Ecto neural progenitor cell (in vitro differentiated cells): ENCODE results near the gene RASSF1.

ENCODE experiments used
- DNase-seq: peaks from one replicate; pipeline ENCODE4 v3.0.0-alpha.2; 2018; ENCODE audit warnings: low spot score

RASSF1 gene

DNA sequence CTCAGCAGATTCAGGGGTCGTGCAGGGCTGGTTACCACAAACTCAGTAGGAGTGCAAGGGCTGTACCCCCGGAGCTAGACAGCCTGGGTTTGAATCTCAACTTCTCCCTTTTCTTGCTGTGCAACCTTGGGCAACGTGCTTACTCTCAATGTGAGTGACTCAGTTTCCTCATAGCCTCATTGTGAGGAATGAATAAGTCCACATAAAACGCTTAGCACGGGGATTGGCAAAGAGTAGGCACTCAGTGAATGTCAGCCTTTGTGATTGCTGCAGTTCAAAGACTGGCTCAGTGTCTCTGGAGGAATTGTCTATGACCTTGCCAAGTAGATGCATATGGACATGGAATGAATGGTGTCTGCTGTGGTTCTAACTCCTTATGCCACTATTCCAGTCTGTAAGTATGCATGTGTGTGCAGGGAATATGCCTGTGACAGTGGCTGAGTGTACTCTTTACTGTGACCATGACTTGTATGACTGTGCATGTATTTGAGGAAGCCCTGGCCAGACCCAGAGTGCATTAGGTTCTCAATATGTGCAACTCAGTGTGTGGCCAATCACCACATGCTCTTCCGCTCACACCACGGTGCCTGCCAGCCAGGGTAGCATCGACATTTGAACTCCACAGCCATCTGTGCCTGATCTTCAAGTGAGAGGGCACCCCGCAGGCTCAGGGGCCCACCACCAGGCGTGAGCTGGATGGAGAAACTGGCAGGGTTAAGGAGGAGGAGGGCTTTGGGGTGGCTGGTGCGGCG lies 40.5 kb downstream of the RASSF1 start:
- DNase-seq, result no peak

DNA sequence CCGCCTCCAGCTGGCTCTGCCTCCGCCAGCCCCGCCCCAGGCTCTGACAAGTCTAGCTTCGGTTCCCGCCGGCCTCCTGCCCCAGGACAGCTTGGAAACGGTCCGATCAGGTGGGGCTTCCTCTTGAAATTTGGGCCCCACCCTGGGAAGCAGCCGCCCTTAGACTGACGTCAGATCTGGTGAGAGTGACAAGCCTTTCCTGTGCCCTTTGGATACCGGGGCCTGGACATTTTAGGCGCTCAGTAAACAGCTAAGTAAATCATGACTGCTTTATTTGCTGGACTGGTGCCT lies 41.1 kb downstream of the RASSF1 start:
- DNase-seq, result no peak

DNA sequence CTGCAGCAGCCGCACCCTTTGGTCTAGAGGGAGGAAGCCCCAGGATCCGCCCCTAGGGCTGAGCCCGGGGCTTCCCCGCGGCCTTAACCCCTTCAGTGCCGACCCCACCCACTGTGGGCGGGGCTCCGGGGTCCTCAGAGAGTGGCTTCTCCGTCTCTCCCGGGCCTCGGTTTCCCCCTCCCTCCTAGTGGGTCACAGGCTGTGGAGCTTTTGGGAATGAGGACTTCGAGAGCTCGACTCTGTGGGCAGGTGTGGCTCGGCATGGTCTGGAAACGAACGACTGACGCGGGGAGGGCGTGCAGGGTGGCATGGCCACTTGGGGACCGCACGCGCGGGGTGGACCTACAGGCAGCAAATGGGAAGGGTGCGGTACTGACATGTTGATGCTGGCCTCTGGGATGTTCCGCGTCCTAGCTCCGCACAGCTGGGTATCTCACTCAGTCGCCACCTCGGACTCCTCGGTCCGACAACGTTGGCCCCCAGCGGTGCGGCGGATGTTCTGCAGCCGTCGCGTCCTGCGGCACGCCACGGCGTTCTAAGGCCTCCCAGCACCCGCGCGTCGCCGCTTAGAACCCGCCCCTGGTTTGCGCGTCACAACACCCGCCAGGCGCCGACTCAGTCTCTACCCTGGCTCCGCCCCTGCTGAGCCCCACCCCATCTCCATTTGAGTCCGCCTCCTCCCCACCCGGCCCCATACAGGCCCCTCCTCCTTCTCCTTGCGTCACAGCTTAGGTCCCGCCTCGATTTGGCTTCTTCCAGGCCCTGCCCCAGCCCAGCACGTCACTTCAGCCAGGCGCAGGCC lies 41.6 kb downstream of the RASSF1 start, which contains the start of the genes HYAL3 and NAA80:
TSS of gene HYAL3 (minus strand) at position 570 of the 802 bp plus-strand sequence. CDS start 3,803 bp downstream, outside the sequence.
TSS of gene NAA80 (minus strand) at position 570 of the 802 bp plus-strand sequence. CDS start 1,942 bp downstream, outside the sequence.
- peak; percentile 99 for DNase-seq

GRCh38 chr3:50297896-50298725 lies 42.5 kb downstream of the RASSF1 start:
- DNase-seq, result no peak

GRCh38 chr3:50297384-50297775 lies 43.3 kb downstream of the RASSF1 start:
- DNase-seq, result no peak

GRCh38 chr3:50296721-50297383 lies 43.8 kb downstream of the RASSF1 start:
- DNase-seq, result peak; percentile 45

DNA sequence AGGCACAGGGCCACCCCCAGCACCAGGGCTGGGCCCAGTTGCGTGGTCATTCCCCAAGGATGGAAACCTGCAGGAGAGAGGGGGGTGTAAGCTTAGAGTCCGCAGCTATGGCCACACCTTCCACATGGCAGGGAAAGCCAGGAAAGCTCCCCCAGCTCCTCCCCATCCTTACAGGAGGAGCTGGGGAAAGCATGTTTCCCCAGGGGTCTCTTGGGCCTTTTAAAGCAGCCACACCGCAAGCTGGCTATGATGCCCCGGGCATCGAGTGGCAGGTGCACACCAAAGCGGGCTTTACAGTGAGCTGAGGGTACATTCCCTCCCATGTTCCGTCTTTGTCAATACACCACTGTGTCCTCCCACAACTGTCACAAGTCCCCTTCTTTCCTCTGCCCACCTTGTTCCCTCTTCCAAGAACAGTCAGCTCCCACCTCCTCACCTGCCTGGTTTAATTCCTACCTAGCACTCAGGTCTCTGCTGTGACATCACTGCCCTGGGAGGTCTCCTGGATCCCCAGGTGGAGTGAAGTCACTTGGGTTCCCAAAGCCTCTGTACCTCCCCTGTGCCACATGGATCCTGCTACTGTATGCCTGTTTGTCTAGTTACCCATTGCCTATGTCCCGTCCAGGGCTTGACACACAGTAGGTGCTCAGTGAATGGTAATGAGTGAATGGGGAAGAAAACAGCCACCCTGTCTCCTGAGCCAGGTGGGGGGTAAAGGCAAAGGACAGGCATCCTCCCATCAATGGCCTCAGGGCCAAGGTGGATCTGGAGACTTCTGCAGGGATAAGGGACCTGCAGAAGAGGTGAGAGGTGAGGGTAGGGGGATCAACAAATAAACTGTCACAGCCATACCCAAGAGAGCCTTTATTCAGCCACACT lies 44.8 kb downstream of the RASSF1 start:
- DNase-seq, result peak; percentile 37

GRCh38 chr3:50294492-50295403 lies 45.9 kb downstream of the RASSF1 start:
- DNase-seq, result peak; percentile 41

DNA sequence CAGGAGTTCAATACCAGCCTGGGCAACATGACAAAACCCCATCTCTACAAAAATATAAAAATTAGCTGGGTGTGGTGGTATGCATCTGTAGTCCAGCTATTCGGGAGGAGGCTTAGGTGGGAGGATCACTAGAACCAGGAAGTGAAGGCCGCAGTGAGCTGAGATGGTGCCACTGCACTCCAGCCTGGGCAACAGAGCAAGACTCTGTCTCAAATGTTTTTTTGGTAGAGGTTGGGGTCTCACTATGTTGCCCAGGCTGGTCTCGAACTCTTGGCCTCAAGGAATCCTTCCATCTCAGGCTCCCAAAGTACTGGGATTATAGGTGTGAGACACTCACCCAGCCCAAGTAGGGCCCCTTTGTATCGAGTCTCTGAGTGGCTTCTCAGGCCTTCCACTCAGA lies 46.5 kb downstream of the RASSF1 start:
- no peak for DNase-seq

DNA sequence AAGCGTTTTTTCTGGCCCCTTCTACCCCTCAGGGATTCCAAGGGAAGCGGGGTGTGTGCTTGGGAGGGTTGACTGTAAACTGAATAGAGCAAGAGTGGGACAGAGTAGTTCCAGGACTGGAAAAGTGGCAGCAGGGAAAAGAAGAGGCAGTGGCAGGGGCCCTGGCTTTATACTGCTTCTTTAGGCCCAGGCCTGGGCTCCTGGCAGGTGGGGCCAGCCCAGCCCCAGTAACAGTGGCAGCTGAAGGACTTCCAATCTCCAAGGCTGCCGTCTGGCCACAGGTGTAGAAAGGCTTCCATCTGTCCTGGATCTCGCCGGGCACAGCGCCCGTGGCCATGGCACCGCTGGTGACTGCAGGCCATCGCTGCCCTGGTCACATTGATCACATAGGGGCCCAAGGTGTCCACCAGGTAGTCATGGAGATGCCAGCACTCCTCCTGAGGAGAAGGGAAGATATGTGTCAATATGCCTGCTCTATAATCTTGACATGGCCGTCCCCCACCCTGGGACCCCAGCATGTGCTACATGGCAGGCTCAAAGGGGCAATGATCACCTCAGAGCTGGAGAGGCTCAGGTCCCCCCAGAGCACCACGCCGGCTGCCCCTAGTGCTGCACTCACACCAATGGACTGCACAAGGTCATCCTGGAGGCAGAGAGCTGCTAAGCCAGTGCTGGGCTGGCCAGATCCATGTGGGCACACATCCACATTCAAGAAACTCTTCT lies 47.4 kb downstream of the RASSF1 start:
- peak; percentile 50 for DNase-seq

- DNase-seq, result peak; percentile 97
Measured at GRCh38 chr3:50292159-50293078, 48.2 kb downstream of the RASSF1 start, which contains the start of gene IFRD2. Gene IFRD2 (minus strand): TSS chr3:50292429. CDS start chr3:50292274, 155 bp downstream.

- DNase-seq, result peak; percentile 44
Measured at GRCh38 chr3:50290161-50290641, 50.4 kb downstream of the RASSF1 start.

DNA sequence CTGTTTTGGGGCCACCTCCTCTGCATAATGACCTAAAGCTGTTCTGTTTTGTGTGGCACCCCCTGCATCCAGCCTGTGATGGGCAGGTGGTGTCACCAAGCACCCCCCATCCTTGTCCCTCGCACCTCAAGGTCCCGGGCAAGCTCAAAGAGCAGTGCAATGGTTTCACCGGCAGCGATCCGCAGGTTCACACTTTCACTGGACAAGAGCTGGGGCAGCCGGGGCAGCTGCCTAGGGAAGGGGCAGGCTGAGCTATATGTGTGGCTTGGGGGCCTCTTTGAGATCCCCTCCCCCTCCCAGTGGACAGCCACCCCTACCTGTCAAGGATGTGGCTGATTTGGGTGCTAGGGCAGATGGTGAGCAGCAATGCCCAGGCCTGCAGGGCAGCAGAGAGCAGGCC lies 51.5 kb downstream of the RASSF1 start:
- no peak for DNase-seq

- peak; percentile 18 for DNase-seq
Measured at GRCh38 chr3:50288387-50289007, 52.1 kb downstream of the RASSF1 start.

DNA sequence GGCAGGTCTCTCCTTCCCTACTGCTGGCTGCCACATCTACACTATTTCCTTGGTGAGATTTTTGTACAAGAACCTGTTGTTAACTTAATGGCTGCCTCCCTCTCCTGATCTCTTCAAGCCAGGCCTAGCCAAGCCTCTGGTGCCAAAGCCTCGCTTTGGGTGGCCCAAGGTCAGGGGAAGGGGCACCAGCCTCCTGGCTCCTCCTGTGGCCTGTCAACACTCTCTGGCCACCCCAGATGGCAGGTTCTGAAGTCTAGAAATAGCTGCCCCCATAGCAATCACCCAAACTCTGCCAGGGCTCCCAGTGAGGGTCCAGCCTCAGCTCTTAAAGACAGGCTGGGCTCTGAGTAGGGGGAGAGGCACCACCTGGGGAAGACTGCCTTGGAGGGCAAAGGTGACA lies 53.4 kb downstream of the RASSF1 start:
- peak; percentile 23 for DNase-seq

DNA sequence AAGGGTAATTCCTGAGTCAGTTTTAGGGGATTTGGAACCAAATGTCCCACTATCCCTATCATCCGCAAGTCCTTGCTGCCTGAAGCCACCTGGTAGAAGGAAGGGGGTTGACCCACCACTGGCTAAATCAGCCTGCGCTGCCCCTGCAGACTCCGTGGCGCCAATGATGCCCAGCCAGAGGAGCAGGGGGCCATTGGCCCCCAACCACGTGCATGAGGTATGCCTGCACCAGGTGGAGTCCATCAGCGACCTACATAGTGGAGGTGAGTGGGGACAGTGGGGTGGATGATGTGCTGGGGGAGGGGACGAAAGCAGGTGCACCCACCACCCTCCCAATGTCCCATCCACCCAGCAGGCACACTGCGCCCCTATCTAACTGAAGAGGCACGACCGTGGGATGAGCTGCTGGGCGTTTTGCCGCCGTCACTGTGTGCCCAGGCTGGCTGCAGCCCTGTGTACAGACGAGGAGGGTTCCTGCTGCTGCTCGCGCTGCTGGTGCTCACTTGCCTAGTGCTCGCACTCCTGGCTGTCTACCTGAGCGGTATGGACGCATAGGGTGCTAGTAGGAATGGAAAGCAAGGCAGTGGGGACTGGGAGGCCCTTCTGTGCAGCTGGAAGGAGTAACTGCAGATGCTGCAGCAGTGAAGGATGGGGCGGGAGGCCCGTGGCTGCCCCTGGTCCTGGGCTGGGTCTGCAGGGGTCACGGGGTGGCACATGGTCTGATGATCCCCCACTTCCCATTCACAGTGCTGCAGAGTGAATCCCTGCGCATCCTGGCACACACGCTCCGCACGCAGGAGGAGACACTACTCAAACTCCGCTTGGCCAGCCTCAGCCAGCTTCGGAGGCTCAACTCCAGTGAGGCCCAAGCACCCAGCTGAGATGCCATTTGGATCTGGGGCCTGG lies 54.1 kb downstream of the RASSF1 start:
- DNase-seq, result peak; percentile 29
